Measurements from ENCODE around the gene TMEM39B.
A peak's percentile ranks its signal among the peaks of the same experiment; 100 is the strongest.
"Not testable (repeated sequence)": the region's sequence is repeated elsewhere in the genome, so short reads cannot be mapped to it uniquely, and the experiment has no call there.

Gene TMEM39B

DNA sequence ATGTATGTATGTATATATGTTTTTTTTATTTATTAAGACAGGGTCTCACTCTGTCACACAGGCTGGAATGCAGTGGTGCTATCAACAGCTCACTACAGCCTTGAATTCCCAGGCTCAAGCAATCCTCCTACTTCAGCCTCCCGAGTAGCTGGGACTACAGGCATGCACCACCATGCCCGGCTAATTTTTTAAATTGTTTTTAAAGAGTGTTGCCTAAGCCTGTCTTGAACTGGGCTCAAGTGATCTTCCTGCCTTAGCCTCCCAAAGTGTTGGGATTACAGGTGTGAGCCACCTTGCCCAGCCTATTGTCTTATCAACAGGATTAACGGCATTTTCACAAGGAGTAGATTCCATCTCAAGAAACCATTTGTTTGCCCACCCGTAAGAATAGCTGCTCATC, 40.7 kb downstream of the TMEM39B start:
- not testable (repeated sequence) for DNase-seq

DNA sequence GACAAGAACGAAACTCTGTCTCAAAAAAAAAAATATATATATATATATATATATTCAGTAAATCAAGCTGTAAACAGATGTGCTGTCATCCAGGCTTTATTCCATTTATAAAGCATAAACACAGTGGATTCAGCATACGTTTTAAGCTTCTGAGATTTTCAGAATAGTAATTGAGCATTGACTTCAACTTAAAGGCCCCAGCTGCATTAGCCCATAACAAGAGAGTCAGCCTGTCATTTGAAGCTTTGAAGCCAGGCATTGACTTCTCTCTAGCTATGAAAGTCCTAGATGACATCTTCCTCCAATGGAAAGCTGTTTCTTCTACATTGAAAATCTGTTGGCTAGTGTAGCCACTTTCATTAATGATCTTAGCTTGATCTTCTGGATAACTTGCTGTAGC, 41.7 kb downstream of the TMEM39B start:
- DNase-seq: no peak

DNA sequence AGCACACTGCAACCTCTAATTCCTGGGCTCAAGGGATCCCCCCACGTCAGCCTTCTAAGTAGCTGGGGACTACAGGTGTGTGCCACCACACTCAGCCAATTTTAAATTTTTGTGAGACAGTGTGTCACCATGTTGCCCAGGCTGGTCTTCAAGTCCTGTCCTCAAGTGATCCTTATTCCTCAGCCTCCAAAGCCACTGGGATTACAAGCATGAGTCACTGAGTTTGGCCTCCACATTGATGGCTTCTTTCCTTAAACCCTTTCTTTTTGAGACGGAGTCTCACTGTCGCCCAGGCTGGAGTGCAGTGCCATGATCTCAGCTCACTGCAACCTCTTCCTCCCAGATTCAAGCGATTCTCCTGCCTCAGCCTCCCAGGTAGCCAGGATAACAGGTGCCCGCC, 42.8 kb downstream of the TMEM39B start:
- DNase-seq: no peak

DNA sequence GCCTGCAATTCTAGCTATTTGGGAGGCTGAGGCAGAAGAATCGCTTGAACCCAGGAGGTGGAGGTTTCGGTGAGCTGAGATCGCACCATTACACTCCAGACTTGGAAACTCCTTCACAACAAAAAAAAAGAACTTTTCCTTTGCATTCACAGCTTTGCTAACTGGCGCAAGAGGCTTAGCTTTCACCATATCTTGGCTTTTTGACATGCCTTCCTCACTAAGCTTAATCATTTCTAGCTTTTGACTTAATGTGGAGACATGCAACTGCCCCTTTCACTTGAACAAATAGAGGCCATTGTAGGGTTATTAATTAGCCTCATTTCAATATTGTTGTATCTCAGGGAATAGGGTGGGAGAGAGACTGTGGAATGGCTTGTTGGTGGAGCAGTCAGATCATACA, 43.8 kb downstream of the TMEM39B start:
- DNase-seq: no peak

DNA sequence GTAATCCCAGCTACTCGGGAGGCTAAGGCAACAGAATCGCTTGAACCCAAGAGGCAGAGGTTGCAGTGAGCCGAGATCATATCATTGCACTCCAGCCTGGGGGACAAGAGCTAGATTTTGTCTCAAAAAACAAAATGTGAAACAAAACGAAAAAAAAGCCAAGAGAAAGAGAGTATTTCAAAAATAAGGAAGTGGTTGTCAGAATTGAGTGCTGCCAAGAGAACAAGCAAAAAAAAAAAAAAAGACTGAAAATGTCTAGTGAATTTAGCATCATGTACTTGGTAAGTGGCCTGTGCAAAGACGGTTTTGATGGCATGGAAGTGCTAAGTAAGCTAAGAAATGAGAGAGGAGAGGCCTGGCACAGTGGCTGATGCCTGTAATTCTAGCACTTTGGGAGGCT, 49.4 kb downstream of the TMEM39B start:
- no peak for DNase-seq

- DNase-seq: not testable (repeated sequence)
These were observed 50.6 kb downstream of the TMEM39B start for GRCh38 chr1:32123361-32123760.

- no peak for DNase-seq
These were observed 52.6 kb downstream of the TMEM39B start for GRCh38 chr1:32125313-32125712.

GRCh38 chr1:32126770-32127169, 54.0 kb downstream of the TMEM39B start:
- no peak for DNase-seq

DNA sequence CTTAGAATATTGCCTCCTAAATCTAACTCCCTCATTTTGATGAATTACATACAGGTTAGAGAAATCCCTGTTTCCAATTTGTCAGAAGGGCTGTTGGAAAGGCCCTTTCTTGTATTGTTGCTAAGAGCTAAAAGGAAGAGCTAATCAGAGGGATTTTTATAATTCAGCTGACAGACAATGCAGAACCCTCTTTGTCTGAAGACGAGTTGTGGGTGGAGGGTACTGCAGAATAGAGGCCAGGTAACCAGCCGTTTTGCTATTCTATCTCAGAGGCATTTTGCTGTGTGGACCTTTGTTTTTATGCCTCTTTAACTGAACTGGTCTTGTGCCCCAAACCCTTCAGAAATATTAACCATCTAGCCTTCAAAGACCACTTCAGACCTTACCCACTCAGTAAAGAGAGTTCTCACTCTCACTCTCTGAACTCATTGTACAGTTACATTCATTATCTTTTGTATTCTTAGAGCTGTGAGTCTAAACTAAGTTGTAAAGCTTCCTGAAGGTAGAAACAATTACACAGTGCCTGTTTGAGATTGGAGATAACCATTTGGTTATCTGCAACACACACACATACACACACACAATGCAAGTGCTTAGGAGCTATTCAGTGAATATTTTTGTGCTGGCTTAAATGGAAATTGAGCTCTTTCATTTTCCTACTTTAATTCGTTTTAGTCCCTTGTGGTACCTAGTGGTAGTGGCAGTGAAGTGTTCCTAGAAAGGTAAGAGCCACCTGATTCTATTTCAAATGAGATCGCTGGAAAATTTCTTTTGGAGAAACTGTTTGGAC, 54.9 kb downstream of the TMEM39B start:
- no peak for DNase-seq

GRCh38 chr1:32128479-32128878, 55.7 kb downstream of the TMEM39B start:
- no peak for DNase-seq

GRCh38 chr1:32128964-32129363, 56.2 kb downstream of the TMEM39B start:
- no peak for DNase-seq

GRCh38 chr1:32133950-32134280, 61.2 kb downstream of the TMEM39B start:
- not testable (repeated sequence) for DNase-seq

- no peak for DNase-seq
These were observed 64.4 kb downstream of the TMEM39B start for GRCh38 chr1:32137111-32137510.

GRCh38 chr1:32138965-32139364, 66.2 kb downstream of the TMEM39B start:
- DNase-seq: peak; percentile 60

DNA sequence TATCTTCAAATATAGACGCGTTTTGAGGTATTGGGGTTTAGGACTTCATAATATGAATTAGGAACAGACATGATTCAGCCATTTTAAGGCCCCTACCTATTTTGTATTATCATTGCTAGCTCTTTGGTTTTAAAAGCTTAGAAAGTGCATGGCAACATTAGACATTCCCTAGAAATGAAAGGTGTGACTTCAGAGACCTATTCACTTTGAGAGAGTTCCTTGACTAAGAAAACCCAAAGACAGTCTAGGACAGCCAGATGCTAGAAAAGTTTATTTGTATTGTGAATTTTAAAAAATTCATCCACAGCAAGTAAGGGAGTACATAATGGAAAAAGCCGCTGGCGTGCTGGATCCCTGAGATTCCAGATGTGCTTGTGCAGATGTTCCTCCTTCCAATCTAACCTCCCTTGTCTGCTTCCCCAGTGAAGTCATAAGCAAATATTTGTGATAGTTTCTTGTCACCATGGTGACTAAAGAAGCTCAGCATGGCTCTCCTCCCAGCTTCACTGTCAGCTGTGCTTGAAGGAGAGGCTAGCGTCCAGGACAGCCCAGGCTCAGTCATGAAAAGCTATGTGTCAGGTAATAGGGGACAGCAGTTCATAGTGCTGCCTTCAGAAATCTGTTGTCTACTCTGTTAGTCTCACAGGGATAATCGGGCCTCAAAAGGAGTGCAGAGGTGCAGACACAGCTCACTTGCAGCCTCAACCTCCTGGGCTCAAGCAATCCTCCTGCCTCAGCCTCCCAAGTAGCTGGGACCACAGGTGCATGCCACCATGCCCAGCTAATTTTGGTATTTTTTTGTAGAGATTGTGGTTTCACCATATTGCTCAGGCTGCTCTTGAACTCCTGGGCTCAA, 69.9 kb downstream of the TMEM39B start:
- DNase-seq: peak; percentile 90

GRCh38 chr1:32143302-32143695, 70.6 kb downstream of the TMEM39B start:
- DNase-seq: not testable (repeated sequence)

DNA sequence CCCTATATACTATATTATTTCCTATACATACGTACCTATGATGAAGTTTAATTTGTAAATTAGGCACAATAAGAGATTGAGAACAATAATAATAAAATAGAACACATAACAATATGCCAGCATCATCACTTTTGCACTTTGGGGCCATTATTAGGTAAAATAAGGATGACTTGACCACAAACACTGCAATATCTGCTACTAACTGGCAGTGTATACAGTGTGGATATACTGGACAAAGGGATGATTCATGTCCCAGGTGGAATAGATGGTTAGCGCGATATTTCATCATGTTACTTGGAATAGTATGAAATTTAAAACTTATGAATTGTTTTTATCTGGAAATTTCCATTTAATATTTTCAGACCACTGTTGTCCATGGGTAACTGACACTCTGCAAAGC, 71.3 kb downstream of the TMEM39B start:
- no peak for DNase-seq

GRCh38 chr1:32147799-32148198, 75.1 kb downstream of the TMEM39B start:
- DNase-seq: not testable (repeated sequence)

DNA sequence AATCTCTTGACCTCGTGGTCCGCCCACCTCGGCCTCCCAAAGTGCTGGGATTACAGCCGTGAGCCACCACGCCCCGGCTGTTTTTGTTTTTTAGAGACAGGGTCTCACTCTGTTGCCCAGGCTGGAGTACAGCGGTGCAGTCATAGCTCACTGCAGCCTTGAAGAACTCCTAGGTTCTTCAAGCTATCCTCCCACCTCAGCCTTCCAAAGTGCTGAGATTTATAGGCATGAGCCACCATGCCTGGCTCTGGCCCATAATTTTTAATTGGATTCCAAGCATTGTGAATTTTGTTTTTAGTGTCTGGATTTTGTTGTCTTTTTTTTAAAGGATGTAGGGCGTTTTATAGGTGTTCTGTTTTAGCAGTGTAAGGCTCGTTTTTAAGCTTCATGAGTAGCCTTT, 78.1 kb downstream of the TMEM39B start:
- DNase-seq: no peak

GRCh38 chr1:32151319-32151787, 78.6 kb downstream of the TMEM39B start:
- no peak for DNase-seq
